SK-N-DZ (cell line): ENCODE data around the gene HBE1.

Source experiments
- DNase-seq: peaks from one replicate; pipeline ENCODE4 v3.0.0-alpha.2; 2015; ENCODE audit warnings: low spot score

The HBE1 gene

DNA sequence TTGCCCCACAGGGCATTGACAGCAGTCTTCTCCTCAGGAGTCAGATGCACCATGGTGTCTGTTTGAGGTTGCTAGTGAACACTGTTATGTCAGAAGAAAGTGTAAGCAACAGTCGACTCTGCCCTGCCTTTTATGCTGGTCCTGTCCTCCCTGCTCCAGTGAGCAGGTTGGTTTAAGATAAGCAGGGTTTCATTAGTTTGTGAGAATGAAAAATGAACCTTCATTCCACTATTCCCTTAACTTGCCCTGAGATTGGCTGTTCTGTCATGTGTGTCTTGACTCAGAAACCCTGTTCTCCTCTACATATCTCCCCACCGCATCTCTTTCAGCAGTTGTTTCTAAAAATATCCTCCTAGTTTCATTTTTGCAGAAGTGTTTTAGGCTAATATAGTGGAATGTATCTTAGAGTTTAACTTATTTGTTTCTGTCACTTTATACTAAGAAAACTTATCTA is 35.3 kb downstream of the HBE1 start, which contains the start of gene HBD:
TSS of gene HBD (minus strand) at position 103 of the 454 bp plus-strand sequence. CDS start at position 53, 50 bp downstream.
- DNase-seq: no peak

DNA sequence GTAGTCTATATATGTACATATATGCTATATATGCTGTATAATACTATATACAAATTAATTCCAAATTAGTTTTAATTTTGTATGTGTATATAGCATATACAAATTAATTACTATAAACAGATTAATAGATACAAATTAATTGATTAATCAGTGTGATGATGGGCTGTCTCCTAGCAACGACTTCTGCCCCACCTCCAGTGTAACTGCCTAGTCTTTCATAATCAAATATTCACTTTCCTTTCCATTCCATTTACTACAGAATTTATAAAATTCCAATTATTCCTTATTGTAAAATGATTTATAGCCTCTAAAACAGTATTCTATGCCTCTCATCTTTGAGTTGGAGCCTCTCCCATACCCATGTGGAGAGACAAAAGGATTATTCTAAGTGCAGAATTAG is 36.4 kb downstream of the HBE1 start:
- DNase-seq: no peak

DNA sequence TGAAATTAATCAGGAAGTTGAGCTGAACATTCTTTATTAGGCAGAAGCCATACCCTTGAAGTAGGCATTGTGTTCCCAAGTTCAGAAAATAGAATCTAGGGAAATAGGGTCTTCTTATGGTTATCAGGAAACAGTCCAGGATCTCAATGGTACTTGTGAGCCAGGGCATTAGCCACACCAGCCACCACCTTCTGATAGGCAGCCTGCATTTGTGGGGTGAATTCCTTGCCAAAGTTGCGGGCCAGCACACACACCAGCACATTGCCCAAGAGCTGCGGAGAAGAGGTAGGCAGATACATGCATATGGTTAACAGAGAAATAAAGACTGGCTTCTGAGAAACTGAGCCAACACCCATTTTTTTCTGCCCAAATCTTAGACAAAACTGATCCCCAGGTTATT is 36.9 kb downstream of the HBE1 start:
- DNase-seq: no peak

- DNase-seq: no peak
These were observed 37.6 kb downstream of the HBE1 start for GRCh38 chr11:5232176-5232575.

- DNase-seq: no peak
These were observed 38.6 kb downstream of the HBE1 start for GRCh38 chr11:5231111-5231510.

DNA sequence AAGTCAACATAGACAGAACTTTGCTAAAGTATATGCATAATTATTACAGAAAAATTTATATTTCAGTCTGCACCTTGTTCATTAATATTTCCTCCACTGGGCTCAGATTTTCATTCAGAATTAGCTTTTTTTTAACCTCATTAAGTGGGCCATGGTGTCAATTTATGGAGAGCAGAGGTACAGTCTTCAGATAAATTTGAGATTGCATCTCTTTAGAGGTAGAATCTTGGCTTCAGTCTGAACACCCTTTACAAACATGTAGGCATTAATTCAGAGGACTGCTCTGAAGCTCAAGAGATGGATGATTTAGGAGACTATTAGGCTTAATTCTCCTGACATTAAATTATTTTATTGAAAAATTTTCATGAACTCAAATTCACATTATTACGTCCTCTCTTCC is 39.5 kb downstream of the HBE1 start:
- no peak for DNase-seq

DNA sequence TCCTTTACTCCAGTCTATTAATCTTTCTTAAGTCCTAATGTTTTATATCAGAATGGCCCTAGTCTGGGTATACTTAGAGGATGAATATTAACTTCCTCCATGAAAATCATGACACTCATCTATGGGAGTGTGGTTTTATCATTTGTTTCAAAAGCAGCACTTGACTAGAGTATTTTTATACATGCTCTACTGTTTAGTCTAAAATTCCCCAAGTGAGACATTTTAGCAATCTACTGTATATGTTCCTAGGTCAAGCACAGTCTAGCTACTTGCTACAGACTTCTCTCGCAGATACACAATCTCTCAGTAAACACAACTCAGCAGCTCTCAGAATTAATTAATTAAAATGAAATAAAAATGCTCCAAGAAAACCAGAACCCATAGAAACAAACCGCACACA is 39.9 kb downstream of the HBE1 start:
- no peak for DNase-seq

DNA sequence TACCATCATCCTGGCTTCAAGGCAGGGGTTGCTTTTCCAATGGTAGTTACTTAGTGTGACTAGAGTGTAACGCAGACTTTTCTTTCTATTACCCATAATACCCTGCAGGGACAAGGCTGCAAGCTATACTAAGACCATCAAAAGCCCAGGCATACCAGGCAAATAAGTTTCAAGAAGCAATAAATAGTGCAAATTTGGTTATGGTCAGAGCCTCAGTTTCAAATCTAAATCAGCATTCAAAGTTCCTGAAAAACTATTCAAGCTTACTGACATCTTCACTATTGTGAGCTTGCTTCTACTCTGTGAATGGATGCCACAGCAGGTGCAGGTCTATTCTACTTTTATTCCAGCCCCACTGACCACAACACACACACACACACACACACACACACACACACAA is 40.4 kb downstream of the HBE1 start:
- no peak for DNase-seq

- DNase-seq: no peak
These were observed 41.6 kb downstream of the HBE1 start for GRCh38 chr11:5228124-5228523.

- no peak for DNase-seq
These were observed 42.1 kb downstream of the HBE1 start for GRCh38 chr11:5227681-5228080.

DNA sequence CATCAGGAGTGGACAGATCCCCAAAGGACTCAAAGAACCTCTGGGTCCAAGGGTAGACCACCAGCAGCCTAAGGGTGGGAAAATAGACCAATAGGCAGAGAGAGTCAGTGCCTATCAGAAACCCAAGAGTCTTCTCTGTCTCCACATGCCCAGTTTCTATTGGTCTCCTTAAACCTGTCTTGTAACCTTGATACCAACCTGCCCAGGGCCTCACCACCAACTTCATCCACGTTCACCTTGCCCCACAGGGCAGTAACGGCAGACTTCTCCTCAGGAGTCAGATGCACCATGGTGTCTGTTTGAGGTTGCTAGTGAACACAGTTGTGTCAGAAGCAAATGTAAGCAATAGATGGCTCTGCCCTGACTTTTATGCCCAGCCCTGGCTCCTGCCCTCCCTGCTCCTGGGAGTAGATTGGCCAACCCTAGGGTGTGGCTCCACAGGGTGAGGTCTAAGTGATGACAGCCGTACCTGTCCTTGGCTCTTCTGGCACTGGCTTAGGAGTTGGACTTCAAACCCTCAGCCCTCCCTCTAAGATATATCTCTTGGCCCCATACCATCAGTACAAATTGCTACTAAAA is 42.9 kb downstream of the HBE1 start, which contains the start of gene HBB:
TSS of gene HBB (minus strand) at position 340 of the 579 bp plus-strand sequence. CDS start at position 290, 50 bp downstream.
- DNase-seq: no peak

- no peak for DNase-seq
These were observed 44.3 kb downstream of the HBE1 start for GRCh38 chr11:5225480-5225871.

GRCh38 chr11:5224538-5225479 is 44.9 kb downstream of the HBE1 start:
- DNase-seq: no peak

DNA sequence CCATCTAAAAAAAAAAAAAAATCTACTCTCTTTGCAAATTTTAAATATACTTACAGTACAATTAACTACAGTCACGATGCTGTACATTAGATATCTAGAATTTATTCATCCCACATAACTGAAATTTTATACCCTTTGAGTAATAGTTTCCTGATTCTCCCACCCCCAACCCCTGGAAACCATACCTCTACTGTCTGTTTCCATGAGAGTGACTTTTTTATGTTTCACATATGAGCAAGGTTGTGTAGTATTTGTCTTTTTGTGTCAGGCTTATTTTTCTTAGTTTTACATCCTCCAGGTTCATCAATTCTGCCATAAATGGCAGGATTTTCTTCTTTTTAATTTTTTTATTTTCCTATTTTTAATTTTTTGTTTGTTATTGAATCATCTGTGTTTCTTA is 46.1 kb downstream of the HBE1 start:
- DNase-seq: no peak

DNA sequence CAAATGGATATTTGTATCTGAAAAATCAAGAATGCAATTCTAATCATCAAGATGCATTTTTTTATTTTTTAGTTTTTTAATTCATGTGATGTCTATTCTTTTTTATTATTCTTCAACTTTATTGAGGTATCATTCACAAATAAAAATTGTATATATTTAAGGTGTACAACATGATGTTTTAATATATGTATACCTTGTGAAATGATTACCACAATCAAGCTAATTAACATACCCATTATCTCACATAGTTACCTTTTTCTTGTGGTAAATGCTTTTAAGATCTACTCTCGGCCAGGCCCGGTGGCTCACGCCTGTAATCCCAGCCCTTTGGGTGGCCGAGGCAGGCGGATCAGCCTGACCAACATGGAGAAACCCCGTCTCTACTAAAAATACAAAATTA is 46.6 kb downstream of the HBE1 start:
- DNase-seq: no peak
